ENCODE measurements around the gene VASN.

Gene VASN

GRCh38 chr16:4372001-4372577 lies 441 bp downstream of the VASN start:
- DNase-seq (ENCODE audit: low spot score), result no peak

GRCh38 chr16:4372578-4373355 lies 1.1 kb downstream of the VASN start:
- no peak for TF ChIP-seq CTCF (IDR thresholded peaks at IDR 0.05; ENCODE audit: extremely low read depth, insufficient read depth, missing control alignments)
- in situ Hi-C loops (cut with MboI; ENCODE audit: low pct_unique_long_range_greater_than_20kb, low sequenced_read_pairs, unreplicated experiment), result no loop called here
- no peak for DNase-seq (ENCODE audit: low spot score)

More at GRCh38 chr16:4372001-4372577, 441 bp downstream of the VASN start:
- TF ChIP-seq CTCF (IDR thresholded peaks at IDR 0.05; ENCODE audit: extremely low read depth, insufficient read depth, missing control alignments), result no peak
- in situ Hi-C loops (cut with MboI; ENCODE audit: low pct_unique_long_range_greater_than_20kb, low sequenced_read_pairs, unreplicated experiment), result no loop called here

GRCh38 chr16:4373356-4373908 lies 1.8 kb downstream of the VASN start:
- DNase-seq (ENCODE audit: low spot score), result no peak
- no peak for TF ChIP-seq CTCF (IDR thresholded peaks at IDR 0.05; ENCODE audit: extremely low read depth, insufficient read depth, missing control alignments)
- in situ Hi-C loops (cut with MboI; ENCODE audit: low pct_unique_long_range_greater_than_20kb, low sequenced_read_pairs, unreplicated experiment), result no loop called here

DNA sequence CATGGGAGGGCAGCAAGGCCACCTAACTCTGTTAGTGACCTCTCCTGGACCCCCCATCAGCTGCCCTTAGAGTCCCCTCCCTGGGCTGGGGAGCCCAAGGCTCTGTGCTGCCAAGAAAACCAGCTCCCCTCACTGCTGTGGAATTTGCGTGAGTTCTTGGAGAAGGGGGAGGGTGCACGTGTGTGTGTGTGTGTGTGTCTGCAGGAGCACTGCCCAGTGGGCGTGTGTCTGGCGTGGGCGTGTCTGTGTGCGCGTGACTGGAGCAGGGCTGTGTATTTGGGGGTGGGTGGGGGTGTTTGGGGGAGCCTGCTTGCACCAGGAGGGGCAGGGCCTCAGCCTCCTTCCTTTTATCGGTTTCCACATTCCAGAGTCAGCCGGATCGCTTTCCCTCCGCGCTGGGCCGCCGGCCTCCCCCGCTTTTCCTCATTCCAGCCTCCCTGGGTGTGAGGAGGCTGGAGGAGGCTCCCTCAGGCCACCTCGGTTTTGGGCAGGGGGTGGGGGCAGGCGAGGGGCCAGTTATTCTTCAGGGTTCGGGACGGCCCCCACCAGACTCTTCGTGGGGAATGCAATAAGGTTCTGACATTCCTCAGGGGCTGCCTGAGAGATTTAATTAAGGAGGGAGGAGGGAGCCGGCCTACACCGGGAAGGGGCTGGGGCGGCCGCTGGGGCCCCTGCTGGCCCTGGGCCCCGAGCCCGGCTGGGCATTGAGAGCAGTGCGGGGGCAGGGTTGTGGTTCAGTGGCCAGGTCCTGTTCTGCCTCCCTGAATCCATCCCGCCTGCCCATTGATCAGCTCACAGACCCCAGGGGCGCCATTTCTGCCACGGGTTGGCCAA lies 2.5 kb downstream of the VASN start:
- no peak for TF ChIP-seq CTCF (IDR thresholded peaks at IDR 0.05; ENCODE audit: extremely low read depth, insufficient read depth, missing control alignments)
- in situ Hi-C loops (cut with MboI; ENCODE audit: low pct_unique_long_range_greater_than_20kb, low sequenced_read_pairs, unreplicated experiment), result no loop called here
- no peak for DNase-seq (ENCODE audit: low spot score)

DNA sequence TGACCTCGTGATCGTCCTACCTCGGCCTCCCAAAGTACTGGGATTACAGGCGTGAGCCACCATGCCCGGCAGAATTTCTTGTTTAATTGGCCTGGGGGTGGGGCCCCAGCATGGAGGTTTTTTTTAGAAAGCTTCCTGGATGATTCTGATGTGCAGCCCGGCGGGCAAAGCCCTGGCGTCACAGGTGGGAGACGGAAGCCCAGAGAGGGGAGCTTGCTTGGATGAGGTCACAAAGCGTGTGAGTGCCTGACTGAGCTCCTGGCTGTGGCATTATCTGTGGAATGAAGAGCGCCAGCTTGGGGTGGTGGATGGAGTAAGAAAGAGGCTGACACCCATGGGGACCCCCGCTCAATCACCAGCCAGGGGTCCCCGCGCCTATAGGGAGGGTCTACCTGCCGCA lies 4.1 kb downstream of the VASN start:
- in situ Hi-C loops (cut with MboI; ENCODE audit: low pct_unique_long_range_greater_than_20kb, low sequenced_read_pairs, unreplicated experiment), result no loop called here
- no peak for DNase-seq (ENCODE audit: low spot score)
- TF ChIP-seq CTCF (IDR thresholded peaks at IDR 0.05; ENCODE audit: extremely low read depth, insufficient read depth, missing control alignments), result no peak

- in situ Hi-C loops (cut with MboI; ENCODE audit: low pct_unique_long_range_greater_than_20kb, low sequenced_read_pairs, unreplicated experiment), result no loop called here
- DNase-seq (ENCODE audit: low spot score), result no peak
- TF ChIP-seq CTCF (IDR thresholded peaks at IDR 0.05; ENCODE audit: extremely low read depth, insufficient read depth, missing control alignments), result no peak
These were observed 4.7 kb downstream of the VASN start for GRCh38 chr16:4376126-4376892.
